Activated T-cell treated with anti-CD3 and anti-CD28 coated beads, Interleukin-2, amount 50 U/mL, for 24 hours (primary cell): ENCODE results near the gene BAZ1B.
"Not testable (repeated sequence)": the region's sequence is repeated elsewhere in the genome, so short reads cannot be mapped to it uniquely, and the experiment has no call there.

Experiments
- DNase-seq: peaks from one replicate; pipeline ENCODE4 v3.0.0-alpha.2; 2020
- H3K27ac Mint-ChIP-seq: 2 replicates; pipeline ENCODE4 v1.8.0; 2020; ENCODE audit warnings: mild to moderate bottlenecking, mixed read lengths
- H3K27me3 Mint-ChIP-seq: 2 replicates; pipeline ENCODE4 v1.8.0; 2020; ENCODE audit warnings: mixed read lengths
- H3K36me3 Mint-ChIP-seq: 2 replicates; pipeline ENCODE4 v1.8.0; 2020; ENCODE audit warnings: low read depth, mixed read lengths
- H3K4me1 Mint-ChIP-seq: 2 replicates; pipeline ENCODE4 v1.8.0; 2020; ENCODE audit warnings: low read depth, mixed read lengths
- H3K4me3 Mint-ChIP-seq: 2 replicates; pipeline ENCODE4 v1.8.0; 2020; ENCODE audit warnings: mild to moderate bottlenecking, moderate library complexity, mixed read lengths
- H3K9me3 Mint-ChIP-seq: 2 replicates; pipeline ENCODE4 v1.8.0; 2020; ENCODE audit warnings: mixed read lengths

Gene BAZ1B

DNA sequence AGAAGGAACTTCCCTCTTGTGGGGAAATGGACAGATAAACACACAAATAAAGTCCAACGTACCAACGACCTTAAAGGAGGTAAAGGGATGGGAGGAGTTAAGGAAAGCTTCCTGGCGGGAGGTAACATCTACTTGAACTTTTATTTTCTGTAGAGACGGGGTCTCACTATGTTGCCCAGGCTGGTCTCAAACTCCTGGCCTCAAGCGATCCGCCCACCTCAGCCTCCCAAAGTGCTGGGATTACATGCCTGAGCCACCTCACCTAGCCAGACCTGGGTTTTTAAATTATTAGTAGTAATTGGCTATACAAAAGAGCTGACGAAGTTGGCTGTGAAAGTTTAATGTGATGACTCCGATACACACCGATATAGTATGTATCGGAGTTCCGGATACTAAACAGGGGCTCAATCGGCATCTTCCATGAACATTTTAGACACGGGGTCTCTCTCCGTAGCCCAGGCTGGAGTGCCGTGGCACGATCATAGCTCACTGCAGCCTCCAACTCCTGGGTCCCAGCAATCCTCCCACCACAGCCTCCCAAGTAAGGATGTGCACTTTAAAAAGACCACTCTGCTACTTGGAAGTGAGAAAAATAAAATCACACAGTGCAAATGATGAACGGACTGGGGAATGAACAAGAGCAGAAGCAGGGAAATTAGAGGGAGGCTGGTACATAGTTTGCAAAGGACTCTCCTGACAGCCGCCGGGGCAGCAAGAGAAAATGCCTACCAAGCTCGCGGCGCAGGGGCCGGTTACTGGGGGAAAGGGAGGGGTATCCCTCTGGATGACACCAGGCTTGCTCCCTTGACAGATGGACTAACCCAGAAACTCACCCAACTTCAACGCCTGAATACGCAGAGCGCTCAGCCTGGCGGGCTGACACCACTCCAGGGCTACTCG lies 34.4 kb upstream of the BAZ1B start:
- no peak for DNase-seq
- Mint-ChIP-seq H3K27ac (peak overlapping the region; percentile 89), H3K27me3 (no peaks in the 10 kb centered on the region), H3K9me3 (no peaks in the 10 kb centered on the region), H3K36me3 (peaks cover 47% of the 10 kb centered on the region), H3K4me1 (peaks cover 45% of the 10 kb centered on the region), H3K4me3 (peak overlapping the region; percentile 90)

DNA sequence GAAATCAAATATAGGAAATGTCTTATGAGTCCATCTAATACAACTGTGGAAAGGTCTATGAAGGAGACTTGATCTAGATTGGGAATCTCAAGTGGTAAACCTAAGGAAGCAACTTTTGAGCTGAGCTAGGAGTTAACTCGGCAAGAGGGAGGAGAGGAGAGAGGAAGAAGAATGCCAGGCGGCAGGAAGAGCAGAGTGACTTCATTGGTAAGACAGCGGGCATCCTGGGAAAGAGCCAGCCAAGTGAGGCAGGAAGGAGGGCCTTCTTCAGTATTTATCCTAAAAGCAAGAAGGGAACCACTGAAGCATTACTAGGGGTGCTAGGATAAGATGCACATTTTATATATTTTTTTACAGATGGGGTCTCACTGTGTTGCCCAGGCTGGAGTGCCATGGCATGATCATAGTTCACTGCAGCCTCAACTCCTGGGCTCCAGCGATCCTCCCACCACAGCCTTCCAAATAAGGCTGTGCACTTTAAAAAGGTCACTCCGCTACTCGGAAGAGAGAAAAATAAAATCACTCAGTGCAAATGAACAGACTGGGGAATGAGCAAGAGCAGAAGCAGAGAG lies 33.4 kb upstream of the BAZ1B start:
- no peaks in the 10 kb centered on the region for H3K9me3 Mint-ChIP-seq

DNA sequence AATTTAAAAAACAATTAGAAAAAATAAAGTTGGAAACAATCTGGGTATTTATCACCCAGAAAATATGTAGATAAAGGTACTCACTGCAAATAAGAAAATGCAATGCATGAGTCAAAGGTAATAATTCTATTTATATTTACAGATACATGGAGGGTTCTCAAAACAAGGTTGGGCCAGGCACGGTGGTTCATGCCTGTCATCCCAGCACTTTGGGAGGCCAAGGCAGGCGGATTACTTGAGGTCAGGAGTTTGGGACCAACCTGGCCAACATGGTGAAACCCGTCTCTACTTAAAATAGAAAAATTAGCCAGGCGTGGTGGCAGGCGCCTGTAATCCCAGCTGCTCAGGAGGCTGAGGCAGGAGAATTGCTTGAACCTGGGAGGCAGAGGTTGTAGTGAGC lies 28.0 kb upstream of the BAZ1B start:
- DNase-seq, H3K27ac Mint-ChIP-seq, H3K27me3 Mint-ChIP-seq, H3K4me3 Mint-ChIP-seq, H3K9me3 Mint-ChIP-seq: not testable (repeated sequence)
- peaks cover 80% of the 10 kb centered on the region for H3K36me3 Mint-ChIP-seq
- H3K4me1 Mint-ChIP-seq: peaks cover 45% of the 10 kb centered on the region

More for the DNA sequence above, 33.4 kb upstream of the BAZ1B start:
- Mint-ChIP-seq H3K36me3 (peaks cover 56% of the 10 kb centered on the region), H3K27me3 (no peaks in the 10 kb centered on the region), H3K4me1 (peaks cover 44% of the 10 kb centered on the region), H3K27ac (peak overlapping the region; percentile 89), H3K4me3 (peak overlapping the region; percentile 90)
- no peak for DNase-seq

DNA sequence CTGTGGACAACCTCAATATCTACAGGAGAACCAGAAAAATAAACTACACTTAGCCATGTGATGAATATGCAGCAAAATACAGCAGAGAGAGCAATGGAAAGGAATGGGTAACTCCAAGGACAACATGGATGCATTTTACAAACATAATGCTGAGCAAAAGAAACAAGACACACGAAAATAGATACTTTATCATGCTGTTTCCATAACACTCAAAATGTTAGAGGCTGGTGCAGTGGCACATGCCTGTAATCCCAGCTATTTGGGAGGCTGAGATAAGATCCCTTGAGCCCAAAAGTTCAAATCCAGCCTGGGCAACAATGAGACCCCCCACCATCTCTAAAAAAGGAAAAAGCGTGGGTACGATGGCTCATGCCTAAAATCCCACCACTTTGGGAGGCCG lies 27.1 kb upstream of the BAZ1B start:
- no peak for DNase-seq
- Mint-ChIP-seq H3K27ac (peak overlapping the region; percentile 74), H3K4me1 (peaks cover 38% of the 10 kb centered on the region), H3K36me3 (peaks cover 77% of the 10 kb centered on the region), H3K27me3 (no peaks in the 10 kb centered on the region), H3K4me3 (no peak overlapping the region), H3K9me3 (no peaks in the 10 kb centered on the region)

DNA sequence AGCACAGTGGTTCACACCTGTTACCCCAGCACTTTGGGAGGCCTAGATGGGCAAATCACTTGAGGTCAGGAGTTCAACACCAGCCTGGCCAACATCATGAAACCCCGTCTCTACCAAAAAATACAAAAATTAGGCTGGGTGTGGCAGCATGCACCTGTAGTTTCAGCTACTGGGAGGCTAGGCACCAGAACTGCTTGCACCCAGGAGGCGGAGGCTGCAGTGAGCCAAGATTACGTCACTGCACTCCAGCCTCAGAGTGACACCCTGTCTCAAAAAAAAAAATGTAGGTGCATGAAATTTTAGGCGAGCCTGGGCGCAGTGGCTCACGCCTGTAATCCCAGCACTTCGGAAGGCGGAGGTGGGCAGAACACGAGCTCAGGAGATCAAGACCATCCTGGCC lies 25.7 kb upstream of the BAZ1B start:
- Mint-ChIP-seq H3K36me3 (peaks cover 79% of the 10 kb centered on the region), H3K4me1 (peaks cover 37% of the 10 kb centered on the region), H3K4me3 (no peak overlapping the region), H3K9me3 (no peaks in the 10 kb centered on the region), H3K27me3 (no peaks in the 10 kb centered on the region), H3K27ac (peak overlapping the region; percentile 59)
- no peak for DNase-seq

DNA sequence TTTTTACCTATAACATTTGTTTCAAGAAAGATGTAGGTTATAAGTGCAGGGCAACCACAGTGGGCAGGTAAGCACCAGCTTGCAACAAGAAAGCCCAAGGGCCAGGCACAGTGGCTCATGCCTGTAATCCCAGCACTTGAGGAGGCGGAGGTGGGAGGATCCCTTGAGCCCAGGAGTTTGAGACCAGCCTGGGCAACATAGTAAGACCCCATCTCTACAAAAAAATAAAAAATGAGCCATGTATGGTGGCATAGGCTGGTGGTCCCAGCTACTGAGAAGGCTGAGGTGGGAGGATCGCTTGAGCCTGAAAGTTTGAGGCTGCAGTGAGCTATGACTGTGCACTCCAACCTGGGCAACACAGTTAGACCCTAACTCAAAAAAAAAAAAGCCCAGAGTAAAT lies 22.6 kb upstream of the BAZ1B start:
- peaks cover 30% of the 10 kb centered on the region for H3K4me1 Mint-ChIP-seq
- H3K27me3 Mint-ChIP-seq: no peaks in the 10 kb centered on the region
- H3K4me3 Mint-ChIP-seq: no peak overlapping the region
- H3K27ac Mint-ChIP-seq: no peak overlapping the region
- DNase-seq: no peak
- H3K9me3 Mint-ChIP-seq: no peaks in the 10 kb centered on the region
- H3K36me3 Mint-ChIP-seq: peaks cover 82% of the 10 kb centered on the region

DNA sequence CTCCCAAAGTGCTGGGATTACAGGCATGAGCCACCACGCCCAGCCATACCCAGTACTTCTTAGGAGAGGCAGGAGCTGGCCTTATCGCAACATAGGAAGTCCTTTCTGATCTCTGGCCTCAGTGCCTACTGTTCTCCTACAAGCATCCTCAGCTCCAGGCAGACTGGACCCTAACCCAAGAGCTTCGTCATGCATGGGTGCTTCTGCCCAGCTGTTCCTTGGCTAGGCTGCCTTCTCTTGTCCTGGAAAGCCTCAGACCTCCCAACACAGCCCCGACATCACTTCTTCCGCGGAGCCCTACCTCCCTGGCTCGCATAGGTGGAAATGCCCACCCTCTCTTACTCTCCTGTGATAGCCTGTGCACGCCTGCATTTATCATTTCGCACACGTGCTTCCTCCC lies 19.6 kb upstream of the BAZ1B start:
- Mint-ChIP-seq H3K27me3 (no peaks in the 10 kb centered on the region), H3K27ac (no peak overlapping the region), H3K4me3 (no peak overlapping the region), H3K9me3 (no peaks in the 10 kb centered on the region), H3K4me1 (peaks cover 13% of the 10 kb centered on the region), H3K36me3 (peaks cover 84% of the 10 kb centered on the region)
- DNase-seq: no peak

DNA sequence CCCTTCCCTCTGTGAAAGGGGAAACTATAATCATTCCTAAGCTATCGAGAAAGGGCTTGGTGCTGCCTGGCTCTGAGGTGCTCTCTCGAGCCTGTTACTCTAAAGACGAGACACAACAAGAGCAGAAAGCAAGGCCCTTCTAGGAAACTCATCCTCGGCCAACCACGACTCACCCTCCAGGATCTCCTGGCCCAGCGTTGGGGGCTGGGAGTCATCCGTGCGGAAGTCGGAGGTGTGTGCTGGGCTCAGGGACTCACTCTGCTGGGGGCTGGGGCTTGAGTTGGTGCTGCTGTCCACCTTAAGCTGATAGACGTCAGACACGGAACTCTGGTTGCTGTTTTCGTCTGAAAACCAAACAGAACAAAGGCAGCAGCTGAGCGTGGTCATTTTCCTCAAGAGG lies 17.6 kb upstream of the BAZ1B start:
- H3K4me1 Mint-ChIP-seq: peaks cover 4% of the 10 kb centered on the region
- DNase-seq: no peak
- H3K36me3 Mint-ChIP-seq: peaks cover 86% of the 10 kb centered on the region
- H3K9me3 Mint-ChIP-seq: no peaks in the 10 kb centered on the region
- no peaks in the 10 kb centered on the region for H3K27me3 Mint-ChIP-seq
- H3K27ac Mint-ChIP-seq: no peak overlapping the region
- no peak overlapping the region for H3K4me3 Mint-ChIP-seq

DNA sequence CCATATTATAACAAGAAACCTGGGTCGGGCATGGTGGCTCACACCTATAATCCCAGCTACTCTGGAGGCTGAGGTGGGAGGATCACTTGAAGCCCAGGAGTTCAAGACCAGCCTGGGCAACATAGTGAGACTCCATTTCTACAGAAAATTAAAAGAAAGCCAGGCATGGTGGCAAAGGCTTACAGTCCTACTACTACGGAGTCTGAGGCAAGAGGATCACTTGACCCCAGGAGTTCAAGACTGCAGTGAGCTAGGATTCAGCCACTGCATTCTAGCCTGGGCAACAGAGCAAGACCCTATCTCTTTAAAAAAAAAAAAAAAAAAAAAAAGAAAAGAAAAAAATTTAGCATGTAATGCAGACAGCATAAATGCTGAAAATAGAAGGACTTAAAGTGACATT lies 16.4 kb upstream of the BAZ1B start:
- H3K9me3 Mint-ChIP-seq, H3K4me3 Mint-ChIP-seq, H3K27ac Mint-ChIP-seq, H3K27me3 Mint-ChIP-seq, DNase-seq, H3K4me1 Mint-ChIP-seq: not testable (repeated sequence)
- H3K36me3 Mint-ChIP-seq: peaks cover 78% of the 10 kb centered on the region

DNA sequence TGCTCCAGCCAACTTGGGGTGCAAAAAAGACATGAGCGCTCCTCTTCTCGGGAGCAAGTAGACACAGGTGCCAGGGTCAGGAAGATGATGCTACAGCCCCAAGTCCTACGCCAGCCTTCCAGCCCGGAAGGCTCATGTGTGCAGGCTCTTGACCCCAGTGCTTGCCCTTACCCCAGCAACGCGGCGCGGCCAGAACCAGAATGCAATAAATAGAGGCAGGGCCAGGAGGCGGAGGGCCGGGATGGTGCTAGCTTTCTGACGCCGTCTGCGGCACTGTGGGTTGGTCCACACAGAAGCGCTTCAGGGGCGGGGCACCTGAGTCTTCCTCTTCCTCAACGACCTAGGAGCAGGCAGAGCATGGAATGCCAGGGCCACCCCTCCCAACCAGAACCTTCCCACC lies 15.0 kb upstream of the BAZ1B start:
- Mint-ChIP-seq H3K9me3 (no peaks in the 10 kb centered on the region), H3K4me3 (no peak overlapping the region), H3K4me1 (no peaks in the 10 kb centered on the region), H3K27ac (peak overlapping the region; percentile 44), H3K27me3 (no peaks in the 10 kb centered on the region), H3K36me3 (peaks cover 68% of the 10 kb centered on the region)
- DNase-seq: no peak

DNA sequence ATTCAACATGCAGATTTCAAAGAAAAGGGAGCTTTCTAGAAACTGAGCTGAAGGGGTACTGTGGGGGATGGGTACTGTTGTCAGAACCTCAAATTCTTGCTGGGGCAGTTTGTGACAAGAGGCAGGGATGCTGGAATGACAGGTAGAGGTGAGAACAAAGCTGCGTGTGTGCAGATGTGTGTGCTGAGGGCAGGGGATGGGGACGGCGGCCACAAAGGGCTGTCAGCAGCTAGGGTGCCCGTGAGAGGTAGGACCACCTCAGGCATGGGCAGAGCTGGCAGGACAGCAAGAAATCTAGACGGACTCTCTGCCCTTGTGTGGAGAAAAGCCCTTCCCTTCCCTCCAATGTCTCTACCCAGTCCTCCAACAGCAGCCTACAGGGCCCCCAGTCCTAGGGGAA lies 14.4 kb upstream of the BAZ1B start:
- Mint-ChIP-seq H3K4me3 (no peak overlapping the region), H3K27ac (peak overlapping the region; percentile 44), H3K9me3 (no peaks in the 10 kb centered on the region), H3K36me3 (peaks cover 63% of the 10 kb centered on the region), H3K4me1 (no peaks in the 10 kb centered on the region), H3K27me3 (no peaks in the 10 kb centered on the region)
- DNase-seq: no peak

DNA sequence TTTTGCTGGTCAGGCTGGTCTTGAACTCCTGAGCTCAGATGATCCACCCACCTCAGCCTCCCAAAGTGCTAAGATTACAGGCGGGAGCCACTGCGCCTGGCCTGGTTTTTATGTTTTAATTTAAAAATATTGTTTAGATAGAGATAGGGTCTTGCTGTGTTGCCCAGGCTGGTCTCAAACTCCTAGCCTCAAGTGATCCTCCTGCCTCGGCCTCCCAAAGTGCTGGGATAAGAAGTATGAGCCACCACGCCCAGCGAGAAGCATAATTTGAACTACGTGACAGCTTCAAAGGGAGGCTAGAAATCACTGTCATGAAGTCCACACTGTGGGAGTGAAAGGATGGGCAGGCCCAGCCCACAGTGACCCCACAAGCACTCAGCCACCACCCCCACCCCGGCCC lies 13.8 kb upstream of the BAZ1B start:
- not testable (repeated sequence) for DNase-seq, H3K4me3 Mint-ChIP-seq, H3K27me3 Mint-ChIP-seq, H3K27ac Mint-ChIP-seq, H3K9me3 Mint-ChIP-seq, H3K4me1 Mint-ChIP-seq
- peaks cover 58% of the 10 kb centered on the region for H3K36me3 Mint-ChIP-seq

DNA sequence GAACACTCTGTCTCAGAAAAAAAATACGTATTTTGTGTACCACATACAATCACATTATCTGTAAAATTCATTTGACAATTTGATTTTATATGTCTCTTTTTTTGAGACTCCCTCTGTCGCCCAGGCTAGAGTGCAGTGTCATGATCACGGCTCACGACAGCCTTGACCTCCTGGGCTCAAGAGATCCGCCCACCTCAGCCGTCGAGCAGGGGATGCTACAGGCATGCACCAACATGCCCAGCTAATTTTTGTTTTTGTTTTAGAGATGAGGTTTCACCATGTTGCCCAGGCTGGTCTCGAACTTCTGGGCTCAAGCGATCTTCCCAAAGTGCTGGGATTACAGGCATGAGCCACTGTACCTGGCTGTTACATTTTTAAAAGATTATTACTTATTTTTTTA lies 11.6 kb upstream of the BAZ1B start:
- Mint-ChIP-seq H3K9me3 (no peaks in the 10 kb centered on the region), H3K27ac (no peak overlapping the region), H3K4me1 (no peaks in the 10 kb centered on the region), H3K36me3 (peaks cover 45% of the 10 kb centered on the region), H3K4me3 (no peak overlapping the region), H3K27me3 (no peaks in the 10 kb centered on the region)
- DNase-seq: no peak

DNA sequence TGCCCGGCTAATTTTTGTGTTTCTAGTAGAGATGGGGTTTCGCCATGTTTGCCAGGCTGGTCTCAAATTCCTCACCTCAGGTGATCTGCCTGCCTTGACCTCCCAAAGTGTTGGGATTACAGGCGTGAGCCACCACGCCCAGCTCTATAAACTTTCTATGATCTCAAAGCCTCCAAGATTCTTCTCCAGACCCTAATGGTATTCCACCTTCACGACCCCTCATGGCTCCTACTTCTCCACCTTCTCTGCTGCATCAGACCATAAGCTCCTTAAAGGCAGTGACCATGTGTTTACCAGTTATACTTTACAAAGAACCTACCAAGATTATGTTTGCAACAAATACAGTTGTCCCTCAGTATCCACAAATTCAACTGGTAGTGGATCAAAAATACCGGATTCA lies 10.1 kb upstream of the BAZ1B start:
- H3K27ac Mint-ChIP-seq: no peak overlapping the region
- DNase-seq: no peak
- no peaks in the 10 kb centered on the region for H3K27me3 Mint-ChIP-seq
- no peak overlapping the region for H3K4me3 Mint-ChIP-seq
- peaks cover 7% of the 10 kb centered on the region for H3K4me1 Mint-ChIP-seq
- H3K36me3 Mint-ChIP-seq: peaks cover 31% of the 10 kb centered on the region
- H3K9me3 Mint-ChIP-seq: no peaks in the 10 kb centered on the region

DNA sequence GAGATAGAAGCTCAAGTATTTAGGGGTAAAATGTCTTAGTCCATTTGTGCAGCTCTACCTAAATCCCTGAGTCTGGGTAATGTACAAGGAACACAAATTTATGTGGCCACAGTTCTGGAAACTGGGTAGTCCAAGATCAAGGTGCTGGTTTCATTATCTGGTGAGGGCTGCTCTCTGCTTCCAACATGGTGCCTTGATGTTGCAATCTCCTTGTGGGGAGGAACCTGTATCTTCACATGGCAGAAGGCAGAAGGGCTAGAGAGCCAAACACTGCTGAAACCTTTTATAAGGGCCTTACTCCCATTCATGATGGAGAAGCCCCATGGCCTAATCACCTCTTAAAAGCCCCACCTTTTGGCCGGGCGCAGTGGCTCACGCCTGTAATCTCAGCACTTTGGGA lies 8.7 kb upstream of the BAZ1B start:
- peaks cover 13% of the 10 kb centered on the region for H3K4me1 Mint-ChIP-seq
- DNase-seq: no peak
- H3K9me3 Mint-ChIP-seq: no peaks in the 10 kb centered on the region
- peaks cover 17% of the 10 kb centered on the region for H3K36me3 Mint-ChIP-seq
- H3K27ac Mint-ChIP-seq: no peak overlapping the region
- H3K27me3 Mint-ChIP-seq: no peaks in the 10 kb centered on the region
- H3K4me3 Mint-ChIP-seq: no peak overlapping the region
